ENCODE results near the gene LDLRAD4. TPM values are rescaled to one million over a fixed set of nuclear protein-coding genes. Genes with fewer than 3 reads are reported as not detected.
A peak's percentile ranks its signal among the peaks of the same experiment; 100 is the strongest.
"Not testable (repeated sequence)": the region's sequence is repeated elsewhere in the genome, so short reads cannot be mapped to it uniquely, and the experiment has no call there.

LDLRAD4 gene
- polyA plus RNA-seq, 3 donors, result 10.3 to 11.5 (median 10.9) TPM

- no peak for DNase-seq (ENCODE audit: extremely low read depth in 1 of 11, low read depth in 9 of 11, low spot score in 4 of 11)
These were observed 426.5 kb downstream of the LDLRAD4 start for GRCh38 chr18:13645093-13645492.

DNA sequence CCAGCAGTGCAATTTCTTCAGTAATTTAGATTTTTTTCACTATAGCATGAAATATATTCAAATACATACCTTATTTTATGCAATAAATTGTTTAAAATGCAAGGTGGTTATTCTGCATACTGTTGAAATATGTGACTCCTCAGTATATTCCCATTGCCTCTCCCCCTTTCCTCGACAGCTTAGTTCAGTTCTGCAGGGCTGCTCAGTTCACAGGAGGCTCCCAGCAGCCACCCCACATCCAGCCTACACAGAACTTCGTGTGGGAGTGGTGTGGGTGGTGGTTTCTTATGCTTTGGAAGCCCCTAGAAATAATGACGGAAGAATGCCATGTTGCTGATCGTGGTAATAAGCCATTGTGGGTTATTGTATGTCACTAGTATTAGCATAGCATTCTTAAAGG, 428.1 kb downstream of the LDLRAD4 start:
- no peak for DNase-seq (ENCODE audit: extremely low read depth in 1 of 11, low read depth in 9 of 11, low spot score in 4 of 11)

GRCh38 chr18:13647761-13648160, 429.2 kb downstream of the LDLRAD4 start:
- no peak for DNase-seq (ENCODE audit: extremely low read depth in 1 of 11, low read depth in 9 of 11, low spot score in 4 of 11)

DNA sequence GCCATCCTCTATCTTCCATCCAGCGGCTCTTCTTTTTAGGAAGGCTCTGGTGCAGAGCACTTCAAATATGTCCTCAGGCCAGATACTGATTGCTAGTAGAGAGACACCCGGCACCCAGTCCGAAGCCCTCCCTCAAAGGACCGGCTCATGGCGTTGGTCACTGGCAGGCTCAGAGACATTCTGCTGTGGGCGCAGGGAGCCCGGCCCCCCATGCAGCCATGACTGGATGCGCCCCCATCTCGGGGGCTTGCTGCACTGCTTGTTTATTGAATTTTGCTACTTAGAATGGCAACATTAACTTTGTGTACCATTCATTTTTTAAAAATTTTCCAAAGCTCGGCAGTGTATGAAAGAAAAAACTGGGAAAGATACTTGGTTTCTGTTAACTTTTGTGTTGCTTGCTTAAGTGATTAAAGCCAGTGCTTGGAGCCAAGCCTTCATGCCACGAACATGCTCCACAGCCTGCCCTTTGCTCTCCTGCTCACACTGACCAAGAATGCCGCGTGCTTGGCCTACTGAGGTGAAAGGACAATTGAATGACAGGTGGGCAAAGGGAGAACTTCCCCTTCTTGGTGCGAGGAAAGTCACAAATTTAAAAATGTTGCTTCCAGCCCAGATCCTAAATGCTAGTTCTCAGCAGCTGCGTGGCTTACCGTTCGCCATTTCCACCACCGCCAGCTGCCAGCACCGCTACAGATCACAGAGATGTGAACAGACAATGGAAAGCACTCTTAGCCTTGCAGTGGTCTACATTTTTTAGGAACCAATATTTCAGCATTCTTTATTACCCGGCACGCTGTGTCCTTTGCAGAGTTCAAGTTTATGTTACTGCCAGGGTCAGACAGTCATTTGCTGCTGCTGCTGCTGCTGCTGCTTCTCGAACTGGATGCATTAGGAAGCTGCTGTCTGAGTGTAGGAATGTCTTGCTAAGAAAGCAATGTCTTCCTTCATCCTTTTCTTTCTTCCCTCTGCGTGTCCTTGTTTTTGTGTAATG, 431.1 kb downstream of the LDLRAD4 start:
- DNase-seq (ENCODE audit: extremely low read depth in 1 of 11, low read depth in 9 of 11, low spot score in 4 of 11), result no peak

DNA sequence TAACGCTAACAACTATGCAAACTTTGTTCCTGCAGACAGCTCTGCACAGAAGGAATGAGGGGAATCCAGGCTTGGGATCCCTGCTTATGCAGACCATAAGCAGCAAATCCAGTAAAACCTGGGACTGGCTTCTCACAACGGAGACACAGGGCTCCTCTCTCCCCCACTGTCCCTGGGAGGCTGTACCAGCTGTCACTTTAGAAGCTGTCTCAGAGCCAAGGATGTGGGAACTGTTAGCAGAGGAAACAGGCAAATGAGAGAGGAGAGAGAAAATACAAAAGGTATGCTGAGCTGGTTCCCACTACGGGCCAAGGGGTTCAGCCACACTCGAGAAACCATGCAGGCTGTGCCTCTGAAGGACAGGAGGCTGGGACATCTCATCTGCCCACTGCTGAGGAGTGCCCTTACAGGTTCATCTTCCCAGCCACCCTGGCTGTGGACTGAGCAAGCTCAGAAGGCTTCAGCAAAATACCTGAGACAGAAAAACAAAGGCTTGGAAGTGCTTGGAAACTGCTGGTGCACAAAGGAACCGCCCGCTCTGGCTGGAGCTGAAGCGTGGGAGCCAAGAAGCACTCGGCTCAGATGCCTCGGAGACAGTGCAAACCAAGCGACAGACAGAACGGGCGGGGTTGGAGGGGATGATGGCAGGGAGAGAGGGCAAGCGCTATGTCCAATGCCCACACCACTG, 435.3 kb downstream of the LDLRAD4 start:
- no peak for DNase-seq (ENCODE audit: extremely low read depth in 1 of 11, low read depth in 9 of 11, low spot score in 4 of 11)

DNA sequence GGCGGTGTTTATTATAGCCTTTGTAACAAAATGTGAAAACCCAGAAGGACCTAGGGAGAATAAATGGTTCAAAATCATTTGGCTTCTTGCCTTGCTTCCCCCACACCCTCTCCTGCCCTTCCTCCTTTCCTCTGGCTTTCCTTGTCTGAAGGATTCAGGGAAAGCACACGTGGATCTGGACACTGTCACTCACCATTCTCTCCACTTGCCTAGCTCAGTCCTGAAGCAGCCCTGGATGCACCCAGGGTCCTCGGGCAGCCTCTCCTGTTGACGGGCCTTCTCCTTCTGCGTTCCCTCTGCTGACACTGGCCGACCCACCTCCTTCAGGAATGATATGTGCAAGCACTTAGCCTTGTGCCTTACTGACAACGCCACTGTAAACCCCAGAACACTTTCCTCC, 439.4 kb downstream of the LDLRAD4 start:
- DNase-seq (ENCODE audit: extremely low read depth in 1 of 11, low read depth in 9 of 11, low spot score in 4 of 11), result no peak

- DNase-seq (ENCODE audit: extremely low read depth in 1 of 11, low read depth in 9 of 11, low spot score in 4 of 11), result no peak
These were observed 440.1 kb downstream of the LDLRAD4 start for GRCh38 chr18:13658436-13659204.

DNA sequence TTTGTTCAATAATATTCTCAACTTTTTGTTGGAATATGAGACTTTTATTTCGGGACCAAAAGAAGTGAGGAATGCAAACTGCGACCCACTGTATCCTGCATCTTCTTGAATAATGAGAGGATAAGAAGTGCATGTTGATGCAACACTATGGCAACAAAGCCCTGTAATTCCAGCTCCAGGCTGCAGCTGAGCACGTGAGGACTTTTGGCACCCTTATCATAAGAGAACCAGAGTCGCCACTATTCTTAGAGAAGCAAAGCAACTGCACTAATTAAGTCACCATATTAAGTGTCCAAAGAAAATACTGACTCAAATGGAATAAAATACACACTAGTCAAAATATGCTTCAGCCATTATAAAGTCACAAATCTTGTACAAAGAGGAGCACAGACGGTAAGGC, 441.9 kb downstream of the LDLRAD4 start:
- no peak for DNase-seq (ENCODE audit: extremely low read depth in 1 of 11, low read depth in 9 of 11, low spot score in 4 of 11)

DNA sequence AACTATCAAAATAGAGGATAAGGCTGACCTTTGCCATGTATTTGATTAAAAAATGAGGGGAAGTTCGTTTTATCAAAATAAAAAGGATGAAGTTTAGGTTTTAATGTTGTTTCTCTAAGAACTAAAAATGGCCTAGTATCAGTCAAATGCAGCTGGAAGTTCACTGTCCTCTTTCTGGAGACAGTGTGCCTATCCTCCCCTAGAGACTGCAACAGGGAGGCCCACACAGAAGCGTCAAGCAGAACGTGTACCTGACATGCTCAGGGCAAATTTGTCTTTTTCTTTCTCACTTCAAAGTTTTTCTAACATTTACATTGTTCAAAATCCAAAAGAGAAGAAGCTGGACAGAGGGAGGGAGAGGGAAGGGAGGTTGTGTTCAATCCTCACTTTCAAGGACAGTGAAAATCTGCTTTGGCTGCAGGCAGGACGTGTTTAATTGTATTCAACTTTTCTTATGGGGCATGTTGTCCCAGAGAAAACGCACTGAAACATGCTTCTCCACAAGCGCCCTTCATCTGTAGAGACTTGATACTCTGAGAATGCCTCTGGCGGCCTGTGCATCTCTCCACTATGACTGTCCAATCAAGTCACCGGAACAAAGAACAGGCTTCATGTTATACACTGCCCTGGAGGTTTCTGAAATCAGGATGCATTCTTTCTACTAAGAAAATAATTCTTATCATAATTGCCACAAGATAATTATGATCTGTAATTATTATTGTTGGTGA, 442.7 kb downstream of the LDLRAD4 start:
- DNase-seq (ENCODE audit: extremely low read depth in 1 of 11, low read depth in 9 of 11, low spot score in 4 of 11), result no peak

DNA sequence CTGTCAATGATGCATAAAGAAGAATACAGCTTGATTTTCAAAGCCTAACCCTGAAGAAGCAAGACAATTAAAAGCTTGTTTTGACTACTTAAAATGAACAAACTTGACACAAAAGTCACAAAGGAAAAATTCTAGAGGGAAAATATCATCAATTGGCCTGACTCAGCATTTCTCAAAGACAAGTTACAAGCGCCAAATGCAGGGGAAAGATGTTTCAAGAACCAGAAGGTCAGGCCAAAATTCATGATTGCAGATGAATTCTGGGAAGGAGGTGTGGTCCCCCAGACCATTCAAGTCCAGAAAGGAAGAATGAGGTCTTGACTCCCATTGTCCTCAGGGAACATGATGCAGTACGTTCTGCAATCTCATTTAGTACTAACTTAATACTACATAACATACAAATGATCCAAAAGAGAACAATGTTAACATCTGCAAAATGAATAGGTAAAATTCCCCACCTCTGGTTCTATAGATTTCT, 443.3 kb downstream of the LDLRAD4 start:
- no peak for DNase-seq (ENCODE audit: extremely low read depth in 1 of 11, low read depth in 9 of 11, low spot score in 4 of 11)

GRCh38 chr18:13672657-13673056, 454.1 kb downstream of the LDLRAD4 start:
- no peak for DNase-seq (ENCODE audit: extremely low read depth in 1 of 11, low read depth in 9 of 11, low spot score in 4 of 11)

- DNase-seq (ENCODE audit: extremely low read depth in 1 of 11, low read depth in 9 of 11, low spot score in 4 of 11), result no peak
These were observed 457.9 kb downstream of the LDLRAD4 start for GRCh38 chr18:13676471-13676870.

DNA sequence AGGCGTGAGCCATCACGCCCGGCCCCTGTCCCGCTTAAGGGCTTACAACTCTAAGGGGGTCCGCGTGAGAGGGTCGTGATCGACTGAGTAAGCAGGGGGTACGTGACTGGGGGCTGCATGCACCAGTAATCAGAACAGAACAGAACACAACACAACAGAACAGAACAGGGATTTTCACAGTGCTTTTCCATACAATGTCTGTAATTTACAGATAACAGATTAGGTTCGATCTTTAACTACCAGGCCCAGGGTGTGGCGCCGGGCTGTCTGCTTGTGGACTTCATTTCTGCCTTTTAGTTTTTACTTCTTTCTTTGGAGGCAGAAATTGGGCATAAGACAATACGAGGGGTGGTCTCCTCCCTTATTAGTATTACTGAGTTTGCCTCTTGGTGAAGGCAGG, 458.8 kb downstream of the LDLRAD4 start:
- not testable (repeated sequence) for DNase-seq (ENCODE audit: extremely low read depth in 1 of 11, low read depth in 9 of 11, low spot score in 4 of 11)

- DNase-seq (ENCODE audit: extremely low read depth in 1 of 11, low read depth in 9 of 11, low spot score in 4 of 11), result peak in 2 of 11 donors; percentile 6 to 23
These were observed 462.1 kb downstream of the LDLRAD4 start for GRCh38 chr18:13680612-13681011.

- no peak for DNase-seq (ENCODE audit: extremely low read depth in 1 of 11, low read depth in 9 of 11, low spot score in 4 of 11)
These were observed 463.1 kb downstream of the LDLRAD4 start for GRCh38 chr18:13681701-13682100.

- DNase-seq (ENCODE audit: extremely low read depth in 1 of 11, low read depth in 9 of 11, low spot score in 4 of 11), result no peak
These were observed 466.0 kb downstream of the LDLRAD4 start for GRCh38 chr18:13684546-13684945.

GRCh38 chr18:13688191-13689136, 469.9 kb downstream of the LDLRAD4 start:
- no peak for DNase-seq (ENCODE audit: extremely low read depth in 1 of 11, low read depth in 9 of 11, low spot score in 4 of 11)

DNA sequence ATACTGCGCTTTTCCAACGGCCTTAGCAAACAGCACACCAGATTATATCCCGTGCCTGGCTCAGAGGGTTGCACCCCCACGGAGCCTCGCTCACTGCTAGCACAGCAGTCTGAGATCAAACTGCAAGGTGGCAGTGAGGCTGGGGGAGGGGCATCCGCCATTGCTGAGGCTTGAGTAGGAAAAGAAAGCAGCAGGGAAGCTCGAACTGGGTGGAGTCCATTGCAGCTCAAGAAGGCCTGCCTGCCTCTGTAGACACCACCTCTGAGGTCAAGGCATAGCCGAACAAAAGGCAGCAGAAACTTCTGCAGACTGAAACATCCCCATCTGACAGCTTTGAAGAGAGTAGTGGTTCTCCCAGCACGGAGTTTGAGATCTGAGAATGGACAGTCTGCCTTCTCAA, 471.5 kb downstream of the LDLRAD4 start:
- DNase-seq (ENCODE audit: extremely low read depth in 1 of 11, low read depth in 9 of 11, low spot score in 4 of 11), result not testable (repeated sequence)
